ENCODE results near the gene ZNF436. TPM values are rescaled to one million over a fixed set of nuclear protein-coding genes. Genes with fewer than 3 reads are reported as not detected.

ZNF436 gene
- total and polyA plus RNA-seq, 2 of the 13 experiments (the other 11 are each of a cell fraction or from before 2014, with no cell fraction given): 4.3 to 9.9 TPM

DNA sequence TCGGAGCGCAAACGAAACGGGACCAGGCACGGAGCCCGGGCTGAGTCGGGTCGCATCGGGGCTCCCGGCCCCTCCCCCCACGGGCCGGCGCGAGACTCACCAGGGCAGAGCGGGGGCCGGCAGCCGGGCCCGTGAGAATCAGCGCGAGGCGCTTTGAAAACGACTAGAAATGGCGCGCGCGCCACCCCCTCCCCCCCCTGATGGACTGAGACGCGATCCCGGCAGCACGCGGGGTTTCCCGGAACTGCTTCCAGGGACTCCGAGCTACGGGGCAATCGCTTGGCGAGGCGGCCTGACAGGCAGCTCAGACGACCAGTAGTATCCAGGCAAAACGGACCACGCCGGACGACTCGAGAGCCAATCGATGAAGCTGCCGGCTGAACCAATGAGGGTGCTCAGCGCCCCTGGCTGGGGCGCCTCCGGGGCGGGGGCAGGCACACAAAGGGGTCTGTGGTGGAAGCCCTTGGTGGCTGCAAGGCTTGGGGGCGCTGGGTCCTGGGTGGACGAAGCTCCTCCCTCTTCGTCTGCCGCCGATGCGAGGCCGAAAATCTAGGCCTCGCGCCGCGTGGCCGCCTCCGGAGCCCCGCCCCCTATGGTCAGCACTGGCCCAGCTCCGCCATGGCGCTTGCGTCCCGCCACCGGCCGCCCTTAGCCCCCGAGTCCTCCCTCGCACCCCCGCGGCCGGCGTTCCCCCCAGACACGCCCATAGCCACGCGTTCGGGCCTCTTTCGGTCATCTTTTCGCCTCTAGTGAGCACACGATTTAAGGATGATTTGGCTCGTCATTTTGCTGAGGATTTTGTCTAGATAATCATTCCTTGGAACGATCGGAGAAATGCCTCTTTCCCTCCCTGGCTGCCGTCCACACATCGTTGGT lies 25.3 kb downstream of the ZNF436 start, which contains the start of gene HNRNPR (continued):
- no peak for TF ChIP-seq RERE (CRISPR knock-in tag; IDR thresholded peaks at IDR 0.05; ENCODE audit: low read depth)
- TF ChIP-seq ZNF777 (CRISPR knock-in tag; IDR thresholded peaks at IDR 0.05): peak; percentile 52; the same call in 1 of the 2 replicates
- TF ChIP-seq SAP130 (CRISPR knock-in tag; IDR thresholded peaks at IDR 0.05; ENCODE audit: low read depth): peak; percentile 75
- TF ChIP-seq NCOA1 (CRISPR knock-in tag; IDR thresholded peaks at IDR 0.05): no peak; the same call in 1 of the 2 replicates
- TF ChIP-seq ZNF607 (CRISPR knock-in tag; IDR thresholded peaks at IDR 0.05; ENCODE audit: borderline replicate concordance): peak; percentile 59; the same call in 1 of the 2 replicates
- TF ChIP-seq ZFP41 (CRISPR knock-in tag; IDR thresholded peaks at IDR 0.05; ENCODE audit: borderline replicate concordance): no peak
- TF ChIP-seq JUNB (CRISPR knock-in tag; IDR thresholded peaks at IDR 0.05; ENCODE audit: borderline replicate concordance): no peak
- TF ChIP-seq PCBP2 (optimal IDR thresholded peaks at IDR 0.05; ENCODE audit: low read depth, low read length, poor library complexity, severe bottlenecking): no peak
- TF ChIP-seq ZSCAN22 (CRISPR knock-in tag; IDR thresholded peaks at IDR 0.05): no peak
- no peak for TF ChIP-seq STAG1 (CRISPR knock-in tag; IDR thresholded peaks at IDR 0.05)
- 0 out of 2 replicates have a peak, but pooled peaks have one; percentile 61 for TF ChIP-seq SMAD1 (CRISPR knock-in tag; IDR thresholded peaks at IDR 0.05; ENCODE audit: borderline replicate concordance, low read depth)
- TF ChIP-seq ZNF597 (CRISPR knock-in tag; IDR thresholded peaks at IDR 0.05): no peak
- no peak for TF ChIP-seq ZC3H13 (CRISPR knock-in tag; IDR thresholded peaks at IDR 0.05)
- TF ChIP-seq MAZ (IDR thresholded peaks at IDR 0.05; ENCODE audit: borderline replicate concordance, low read depth, low read length): peak; percentile 95
- peak; percentile 76 for TF ChIP-seq MAZ (CRISPR knock-in tag; IDR thresholded peaks at IDR 0.05; ENCODE audit: low read depth)
- TF ChIP-seq ZNF430 (CRISPR knock-in tag; IDR thresholded peaks at IDR 0.05): peak; percentile 50; the same call in 1 of the 2 replicates
- peak; percentile 38; the same call in 1 of the 2 replicates for TF ChIP-seq BHLHE40 (IDR thresholded peaks at IDR 0.05; ENCODE audit: low read length)

All from HepG2 (cell line).